PFSK-1 (cell line): Measurements from ENCODE around the gene ARID3A.

ENCODE experiments used
- FOXP2 ChIP-seq: optimal IDR thresholded peaks from 2 replicates; pipeline ENCODE3; 2011; ENCODE audit warnings: borderline replicate concordance, control low read depth, inconsistent platforms; ENCODE audit not compliant: insufficient read depth; ENCODE audit errors: extremely low read length, extremely low read depth
- POLR2AphosphoS5 ChIP-seq: IDR thresholded peaks from 2 replicates; pipeline ENCODE4 v1.6.1; 2012; ENCODE audit warnings: low read depth, mild to moderate bottlenecking, control low read depth, low read length, moderate library complexity
- SIN3A ChIP-seq: IDR thresholded peaks from 2 replicates; pipeline ENCODE4 v1.6.1; 2012; ENCODE audit warnings: mild to moderate bottlenecking, low read length, moderate library complexity, borderline replicate concordance; ENCODE audit not compliant: insufficient read depth
- TAF1 ChIP-seq: IDR thresholded peaks from 2 replicates; pipeline ENCODE4 v1.6.1; 2012; ENCODE audit warnings: low read length, control low read depth, borderline replicate concordance; ENCODE audit not compliant: insufficient read depth
- TF ChIP-seq, protein P1 (sequence below), 2 experiments: IDR thresholded peaks; 2 replicates each; pipeline versions ENCODE4 v1.6.1 to v1.8.0; 2011 to 2012; ENCODE audit warnings: low read depth in 2 of 2, low read length in 2 of 2, control low read depth in 1 of 2, inconsistent platforms in 1 of 2, mild to moderate bottlenecking in 1 of 2, moderate library complexity in 1 of 2; ENCODE audit not compliant: insufficient read depth in 1 of 2

DNA sequence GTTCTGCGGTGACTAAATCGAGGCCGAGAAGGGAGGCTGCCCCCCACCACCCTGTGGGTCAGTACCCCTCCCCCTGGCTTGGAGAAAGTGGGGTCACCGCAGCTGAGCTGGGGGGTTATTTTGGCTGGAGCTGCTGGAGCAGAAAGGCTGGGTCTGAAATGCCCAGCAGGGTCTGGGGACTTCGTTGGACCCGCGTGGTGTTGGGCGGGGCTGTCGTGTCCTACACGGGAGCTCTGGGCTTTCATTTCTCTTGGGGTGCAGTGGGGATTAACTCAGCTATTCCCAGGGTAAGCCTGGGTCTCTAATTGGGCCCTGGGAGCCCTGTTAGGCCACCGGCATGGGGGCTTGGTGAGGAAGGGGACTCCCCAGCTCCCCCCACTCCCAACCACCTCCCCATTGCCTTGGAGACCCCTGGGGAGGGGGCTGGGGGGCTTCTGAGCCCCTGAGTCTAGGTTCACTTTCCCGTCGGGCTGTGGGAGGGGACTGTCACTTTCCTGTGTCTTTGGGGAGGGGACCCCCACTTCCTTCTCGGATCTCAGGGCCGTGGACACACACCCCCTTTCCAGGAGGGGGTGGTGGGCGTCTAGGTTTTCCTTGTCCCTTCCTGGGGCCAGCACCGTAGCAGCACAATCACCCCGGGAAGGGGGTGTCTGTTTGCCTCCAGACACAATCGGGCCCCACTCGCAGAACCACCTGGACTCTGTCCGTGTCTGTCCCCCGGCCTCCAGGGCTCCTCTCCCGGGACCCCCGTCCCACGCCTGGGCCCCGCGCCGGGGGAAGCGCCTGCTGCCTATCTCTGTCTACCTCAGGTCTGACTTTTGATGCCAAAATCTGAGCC, 48.1 kb downstream of the ARID3A start:
- TF ChIP-seq SIN3A (no peak), TAF1 (no peak), POLR2AphosphoS5 (no peak), FOXP2 (no peak)
- TF ChIP-seq, protein P1, sequence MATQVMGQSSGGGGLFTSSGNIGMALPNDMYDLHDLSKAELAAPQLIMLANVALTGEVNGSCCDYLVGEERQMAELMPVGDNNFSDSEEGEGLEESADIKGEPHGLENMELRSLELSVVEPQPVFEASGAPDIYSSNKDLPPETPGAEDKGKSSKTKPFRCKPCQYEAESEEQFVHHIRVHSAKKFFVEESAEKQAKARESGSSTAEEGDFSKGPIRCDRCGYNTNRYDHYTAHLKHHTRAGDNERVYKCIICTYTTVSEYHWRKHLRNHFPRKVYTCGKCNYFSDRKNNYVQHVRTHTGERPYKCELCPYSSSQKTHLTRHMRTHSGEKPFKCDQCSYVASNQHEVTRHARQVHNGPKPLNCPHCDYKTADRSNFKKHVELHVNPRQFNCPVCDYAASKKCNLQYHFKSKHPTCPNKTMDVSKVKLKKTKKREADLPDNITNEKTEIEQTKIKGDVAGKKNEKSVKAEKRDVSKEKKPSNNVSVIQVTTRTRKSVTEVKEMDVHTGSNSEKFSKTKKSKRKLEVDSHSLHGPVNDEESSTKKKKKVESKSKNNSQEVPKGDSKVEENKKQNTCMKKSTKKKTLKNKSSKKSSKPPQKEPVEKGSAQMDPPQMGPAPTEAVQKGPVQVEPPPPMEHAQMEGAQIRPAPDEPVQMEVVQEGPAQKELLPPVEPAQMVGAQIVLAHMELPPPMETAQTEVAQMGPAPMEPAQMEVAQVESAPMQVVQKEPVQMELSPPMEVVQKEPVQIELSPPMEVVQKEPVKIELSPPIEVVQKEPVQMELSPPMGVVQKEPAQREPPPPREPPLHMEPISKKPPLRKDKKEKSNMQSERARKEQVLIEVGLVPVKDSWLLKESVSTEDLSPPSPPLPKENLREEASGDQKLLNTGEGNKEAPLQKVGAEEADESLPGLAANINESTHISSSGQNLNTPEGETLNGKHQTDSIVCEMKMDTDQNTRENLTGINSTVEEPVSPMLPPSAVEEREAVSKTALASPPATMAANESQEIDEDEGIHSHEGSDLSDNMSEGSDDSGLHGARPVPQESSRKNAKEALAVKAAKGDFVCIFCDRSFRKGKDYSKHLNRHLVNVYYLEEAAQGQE (IDR thresholded peaks at IDR 0.05; ENCODE audit: insufficient read depth in 1 of 2, low read depth in 2 of 2, low read length in 2 of 2), result no peak
